Loucy (cell line): ENCODE results near the gene RBP3.

Experiments used
- CTCF ChIP-seq: fragments of 200-600 bp; sonication (generic); conservative IDR thresholded peaks from 2 replicates; pipeline ENCODE4 v1.5.1; 2014; ENCODE audit warnings: mild to moderate bottlenecking, antibody characterized with exemption, low read length
- EZH2phosphoT487 ChIP-seq: fragments of 200-600 bp; IDR thresholded peaks from 2 replicates; pipeline ENCODE4 v1.6.1; 2018; ENCODE audit warnings: antibody characterized with exemption, mild to moderate bottlenecking, moderate library complexity, borderline replicate concordance

DNA sequence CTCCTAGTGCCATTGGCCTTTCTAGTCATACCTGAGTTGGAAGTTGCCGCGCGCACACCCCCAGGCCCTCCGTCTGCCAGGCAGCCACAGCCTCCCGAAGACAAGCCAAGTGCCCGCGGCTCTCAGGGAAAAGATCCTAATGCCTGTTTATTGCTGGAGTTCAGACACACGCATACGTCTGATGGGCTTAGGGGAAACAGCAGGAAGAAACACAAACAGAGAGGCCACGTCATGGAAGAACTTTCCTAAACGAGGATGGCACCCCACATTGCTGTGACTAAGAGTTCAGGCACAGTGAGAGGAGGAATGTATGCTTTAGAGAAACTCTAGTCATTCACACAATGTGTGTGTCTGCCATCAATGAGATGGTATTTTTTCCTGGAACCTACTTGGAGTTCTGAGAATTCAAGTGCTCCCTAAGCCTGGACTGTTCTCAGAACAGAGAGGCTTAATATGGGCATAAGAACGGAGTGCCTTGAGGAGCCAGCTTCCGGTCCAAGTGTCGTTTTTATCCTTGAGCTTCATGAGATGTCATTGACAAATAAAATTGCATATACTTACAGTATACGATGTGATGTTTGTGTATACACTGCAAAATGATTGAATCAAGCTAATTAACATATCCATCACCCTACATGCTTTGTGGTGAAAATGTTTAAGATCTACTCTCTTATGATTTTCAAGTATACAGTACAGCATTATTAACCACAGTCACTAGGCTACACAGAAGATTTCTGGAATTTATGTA is 11.6 kb upstream of the RBP3 start:
- no peak for TF ChIP-seq CTCF
- no peak for TF ChIP-seq EZH2phosphoT487
